ENCODE measurements around the gene VKORC1.
A peak's percentile ranks its signal among the peaks of the same experiment; 100 is the strongest.
"Not testable (repeated sequence)": the region's sequence is repeated elsewhere in the genome, so short reads cannot be mapped to it uniquely, and the experiment has no call there.

VKORC1 gene

DNA sequence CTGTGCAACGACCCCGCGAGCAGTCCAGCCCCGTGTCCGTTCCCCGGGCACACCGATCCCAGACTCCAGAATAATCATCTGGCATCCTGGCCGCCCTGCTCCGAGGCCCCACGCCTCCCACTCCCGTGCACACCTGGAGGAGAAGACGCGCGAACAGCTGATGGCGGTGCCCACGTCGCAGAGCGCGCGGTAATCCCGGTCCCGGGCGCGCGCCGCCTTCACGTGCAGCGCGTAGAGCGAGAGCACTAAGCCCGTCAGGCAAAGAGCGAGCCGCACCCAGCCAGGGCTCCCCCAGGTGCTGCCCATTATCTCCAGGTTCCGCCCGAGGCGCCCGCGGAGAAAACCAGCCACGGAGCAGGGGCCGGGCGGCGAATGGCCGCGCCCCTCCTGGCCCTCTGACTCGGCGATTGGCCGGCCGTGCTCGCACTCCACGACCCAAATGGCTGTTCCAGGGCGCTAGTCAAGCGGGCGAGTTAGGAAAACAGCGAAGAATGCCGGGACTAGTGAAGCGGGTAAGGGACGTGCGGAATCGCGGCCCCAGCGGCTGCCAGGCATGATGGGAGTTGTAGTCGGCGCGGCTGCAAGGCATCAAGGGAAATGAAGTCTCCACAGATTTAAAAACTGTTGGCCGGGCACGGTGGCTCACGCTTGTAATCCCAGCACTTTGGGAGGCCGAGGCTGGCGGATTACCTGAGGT, at the start of gene VKORC1:
Gene VKORC1 (minus strand): TSS at position 374 of the 697 bp plus-strand sequence. CDS start 68 bp downstream, at position 306.
- TF ChIP-seq GATA1 (IDR thresholded peaks at IDR 0.05; ENCODE audit: low read depth, low read length) (no peak), POLR2A (IDR thresholded peaks at IDR 0.05; ENCODE audit: low read length) (peak; percentile 65)
- peak; percentile 94 for DNase-seq

DNA sequence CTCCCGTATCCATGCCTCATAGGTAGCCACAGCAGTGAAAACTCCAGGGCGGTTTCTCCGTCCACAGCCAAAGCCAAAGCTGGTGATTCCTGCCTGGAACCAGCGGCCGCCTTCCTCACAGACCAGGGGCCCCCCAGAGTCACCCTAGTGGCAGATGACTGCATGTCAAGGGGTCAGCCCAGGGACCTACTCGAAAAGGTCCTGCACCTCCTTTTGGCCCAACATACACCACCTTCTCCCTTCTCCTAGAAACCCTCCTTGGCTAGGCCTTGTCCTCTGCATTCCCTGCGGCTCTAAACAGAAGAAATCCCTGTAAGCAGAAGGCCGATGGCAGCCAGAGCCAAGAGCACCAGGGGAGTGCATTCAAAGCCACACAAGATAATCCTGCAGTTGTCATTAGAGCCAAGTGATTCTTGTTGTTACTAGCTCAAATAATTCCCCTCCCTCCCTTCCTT, 49.1 kb upstream of the VKORC1 start:
- DNase-seq, result no peak
- TF ChIP-seq GATA1 (IDR thresholded peaks at IDR 0.05; ENCODE audit: low read depth, low read length) (no peak), POLR2A (IDR thresholded peaks at IDR 0.05; ENCODE audit: low read length) (no peak)

DNA sequence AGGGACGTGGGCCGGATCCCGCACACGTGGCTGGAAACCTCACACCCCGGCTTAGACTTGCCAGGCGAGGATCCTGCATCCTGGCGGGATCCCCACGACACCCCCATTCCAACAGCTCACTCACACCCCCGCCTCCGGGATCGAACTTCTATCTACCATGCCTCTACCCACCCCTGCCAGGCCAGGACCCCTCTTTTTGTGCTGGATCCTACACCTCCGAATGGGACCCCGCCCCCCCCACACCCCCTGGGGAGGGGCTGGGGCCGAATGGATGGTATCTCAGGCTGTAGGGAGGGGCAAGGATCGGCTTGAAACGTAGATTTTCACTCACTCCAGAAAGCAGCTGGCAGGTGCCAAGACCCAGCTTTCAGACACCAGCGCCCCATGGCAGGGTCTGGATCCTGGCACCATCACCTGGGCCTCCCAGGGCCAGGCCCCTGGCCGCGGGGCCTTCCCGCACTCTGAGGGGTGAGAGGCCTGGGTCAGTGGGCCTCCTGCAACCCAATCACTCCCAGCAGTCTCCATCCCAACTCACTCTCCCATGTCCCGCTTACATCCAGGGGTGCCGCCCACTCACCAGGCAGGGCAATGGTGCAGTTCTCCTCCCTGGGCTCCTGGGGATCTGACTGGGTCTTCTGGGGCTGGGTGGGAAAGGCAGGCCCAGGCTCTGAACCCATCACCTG, 48.6 kb upstream of the VKORC1 start:
- TF ChIP-seq POLR2A (IDR thresholded peaks at IDR 0.05; ENCODE audit: low read length) (no peak), GATA1 (IDR thresholded peaks at IDR 0.05; ENCODE audit: low read depth, low read length) (no peak)
- DNase-seq, result no peak

DNA sequence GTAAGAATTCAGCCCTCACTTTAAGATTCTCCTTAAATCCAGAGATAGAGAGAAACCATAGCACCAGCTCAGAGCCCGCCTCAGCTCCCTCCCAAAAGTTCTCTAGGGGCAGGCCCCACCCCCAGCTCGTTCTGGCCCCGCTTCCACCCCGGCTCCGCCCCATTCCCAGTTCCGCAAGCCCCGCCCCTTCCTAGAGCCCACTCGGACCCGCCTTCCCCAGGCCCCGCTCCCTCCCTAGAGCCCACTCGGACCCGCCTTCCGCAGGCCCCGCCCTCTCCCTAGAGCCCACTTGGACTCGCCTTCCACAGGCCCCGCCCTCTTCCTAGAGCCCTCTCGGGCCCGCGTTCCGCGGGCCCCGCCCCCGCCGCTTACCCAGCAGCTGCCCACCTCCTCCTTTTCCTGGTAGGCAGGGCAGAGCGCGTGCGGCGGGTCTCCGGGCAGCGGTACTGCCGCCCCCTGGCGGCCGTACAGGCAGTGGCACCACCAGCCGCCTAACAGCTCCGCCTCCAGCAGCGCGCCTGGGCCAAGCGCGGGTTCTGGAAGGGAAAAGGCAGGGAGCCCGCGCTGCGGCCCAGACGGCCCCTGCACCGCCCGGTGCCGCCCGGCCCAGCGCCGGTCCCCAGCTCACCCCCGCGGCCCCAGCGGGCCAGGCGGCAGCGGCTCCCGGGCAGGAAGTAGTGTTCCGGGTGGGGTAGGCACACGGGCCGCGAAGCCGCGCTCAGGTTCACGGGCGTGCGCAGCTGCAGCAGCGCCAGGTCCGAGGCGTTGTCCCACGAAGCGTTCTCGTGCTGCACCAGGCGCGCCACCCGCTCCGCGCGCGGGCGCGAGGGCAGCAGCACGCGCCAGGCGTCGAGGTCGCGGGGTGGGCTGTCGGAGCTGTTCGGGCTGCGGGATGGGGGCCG, 47.8 kb upstream of the VKORC1 start:
- no peak for TF ChIP-seq GATA1 (IDR thresholded peaks at IDR 0.05; ENCODE audit: low read depth, low read length)
- TF ChIP-seq POLR2A (IDR thresholded peaks at IDR 0.05; ENCODE audit: low read length), result no peak
- DNase-seq, result peak; percentile 100

DNA sequence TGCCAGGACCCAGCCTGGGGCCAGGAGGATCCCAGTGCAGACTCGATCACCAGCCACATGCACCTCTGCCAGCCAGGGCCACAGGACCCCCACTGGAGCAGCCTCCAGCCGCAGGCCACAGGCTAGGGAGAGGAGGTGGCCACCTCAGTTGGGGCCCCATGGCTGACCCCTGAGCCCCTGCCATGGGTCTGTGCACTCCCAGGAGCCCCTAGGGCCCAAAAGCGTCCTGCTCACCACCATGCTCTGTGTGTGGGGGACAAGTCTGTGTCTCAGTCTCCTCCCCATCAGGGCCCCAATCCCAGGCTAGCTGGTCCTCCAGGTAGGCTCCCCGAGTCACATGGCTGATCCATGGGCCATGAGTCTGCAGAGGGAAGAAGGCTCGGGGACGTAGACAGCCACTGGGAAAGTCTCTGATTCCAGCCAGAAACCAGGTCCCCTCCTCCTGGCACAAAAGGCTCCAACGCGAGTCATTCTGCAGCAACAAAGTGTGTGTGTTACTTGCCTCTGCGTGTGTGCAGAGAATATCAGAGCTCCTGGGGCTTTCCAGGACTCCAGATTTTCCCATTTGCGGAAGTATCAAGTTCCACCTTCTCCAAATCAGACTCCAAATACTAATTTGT, 47.0 kb upstream of the VKORC1 start:
- DNase-seq, result no peak
- no peak for TF ChIP-seq GATA1 (IDR thresholded peaks at IDR 0.05; ENCODE audit: low read depth, low read length)
- TF ChIP-seq POLR2A (IDR thresholded peaks at IDR 0.05; ENCODE audit: low read length), result no peak

DNA sequence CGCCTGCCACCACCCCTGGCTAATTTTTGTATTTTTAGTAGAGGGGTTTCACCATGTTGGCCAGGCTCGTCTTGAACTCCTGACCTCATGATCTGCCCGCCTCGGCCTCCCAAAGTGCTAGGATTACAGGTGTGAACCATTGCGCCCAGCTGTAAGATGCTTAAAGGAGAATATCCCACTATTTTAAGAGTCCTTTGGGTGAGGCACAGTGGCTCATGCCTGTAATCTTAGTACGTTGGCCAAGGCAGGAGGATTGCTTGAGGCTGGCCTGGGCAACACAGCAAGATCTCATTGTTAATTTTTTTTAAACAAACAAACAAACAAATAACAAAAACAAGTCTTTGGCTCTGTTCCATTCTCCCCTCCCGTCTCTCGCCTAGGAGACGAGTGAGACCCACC, 46.5 kb upstream of the VKORC1 start:
- DNase-seq, result not testable (repeated sequence)

DNA sequence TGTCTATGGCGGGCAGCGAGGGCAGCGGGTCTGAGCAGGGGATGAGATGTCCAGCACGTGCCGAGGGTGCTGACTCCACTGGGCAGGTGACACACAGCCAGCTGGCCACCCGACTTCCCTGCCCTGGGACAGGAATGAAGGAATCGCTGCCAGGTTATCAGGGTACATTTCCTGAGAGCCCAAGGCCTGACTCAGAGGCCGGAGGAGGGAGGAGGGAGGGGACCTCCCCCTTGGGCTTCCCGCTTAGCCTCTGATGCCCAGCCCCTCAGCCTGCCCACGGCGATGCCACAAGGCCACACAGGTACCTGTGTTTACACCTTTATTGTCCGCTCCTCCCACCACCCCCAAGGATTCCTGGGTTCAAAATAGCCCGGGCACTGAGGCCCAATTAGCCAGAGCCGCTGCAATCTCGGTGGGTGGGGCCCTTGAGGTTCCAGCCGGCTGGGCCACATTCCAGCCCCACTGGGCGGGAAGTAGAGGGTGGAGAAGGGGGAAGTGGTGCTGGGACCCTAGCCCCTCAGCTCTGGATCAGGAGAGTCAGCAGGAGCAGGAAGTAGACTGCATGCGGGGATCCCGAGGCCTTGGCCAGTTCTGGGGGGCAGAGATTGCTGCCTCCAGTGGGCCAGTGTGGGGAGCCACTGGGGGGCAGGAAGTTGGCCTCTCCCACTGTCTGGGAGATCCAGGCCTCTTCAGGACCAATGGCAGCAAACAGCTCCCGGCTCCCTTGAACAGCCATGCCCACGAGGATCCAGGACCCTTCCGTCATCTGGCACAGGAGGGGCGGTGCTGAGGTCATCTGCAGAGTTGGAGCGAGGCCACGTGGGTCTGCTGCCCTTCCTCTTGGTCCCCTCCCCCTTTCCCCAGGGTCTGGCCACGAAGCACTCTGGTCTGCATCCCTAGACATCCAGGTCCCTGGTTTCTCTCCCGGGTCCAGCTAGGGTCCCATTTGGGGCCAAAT, 44.3 kb upstream of the VKORC1 start:
- TF ChIP-seq GATA1 (IDR thresholded peaks at IDR 0.05; ENCODE audit: low read depth, low read length) (no peak), POLR2A (IDR thresholded peaks at IDR 0.05; ENCODE audit: low read length) (no peak)
- DNase-seq, result no peak

DNA sequence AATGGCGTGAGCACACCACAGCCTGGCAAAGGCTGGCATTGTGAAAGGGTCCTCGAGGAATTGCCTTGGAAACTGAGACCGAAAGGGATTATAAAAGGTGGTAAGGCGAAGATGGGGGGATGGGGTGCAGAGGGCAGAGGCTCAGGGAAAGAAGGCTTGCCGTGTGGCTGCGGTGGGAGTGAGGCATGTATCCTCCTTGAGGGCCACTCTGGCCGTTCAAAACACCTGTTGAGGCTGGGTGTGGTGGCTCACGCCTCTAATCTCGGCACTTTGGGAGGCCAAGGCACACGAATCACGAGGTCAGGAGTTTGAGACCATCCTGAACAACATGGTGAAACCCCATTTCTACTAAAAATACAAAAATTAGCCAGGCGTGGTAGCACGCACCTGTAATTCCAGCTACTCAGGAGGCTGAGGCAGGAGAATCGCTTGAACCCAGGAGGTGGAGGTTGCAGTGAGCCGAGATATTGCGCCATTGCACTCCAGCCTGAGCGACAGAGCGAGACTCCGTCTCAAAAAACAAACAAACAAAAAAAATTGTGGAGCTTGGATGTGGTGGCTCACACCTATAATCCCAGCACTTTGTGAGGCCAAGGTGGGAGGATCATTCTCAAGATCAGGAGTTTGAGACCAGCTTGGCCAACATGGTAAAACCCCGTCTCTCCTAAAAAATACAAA, 42.4 kb upstream of the VKORC1 start:
- not testable (repeated sequence) for DNase-seq

DNA sequence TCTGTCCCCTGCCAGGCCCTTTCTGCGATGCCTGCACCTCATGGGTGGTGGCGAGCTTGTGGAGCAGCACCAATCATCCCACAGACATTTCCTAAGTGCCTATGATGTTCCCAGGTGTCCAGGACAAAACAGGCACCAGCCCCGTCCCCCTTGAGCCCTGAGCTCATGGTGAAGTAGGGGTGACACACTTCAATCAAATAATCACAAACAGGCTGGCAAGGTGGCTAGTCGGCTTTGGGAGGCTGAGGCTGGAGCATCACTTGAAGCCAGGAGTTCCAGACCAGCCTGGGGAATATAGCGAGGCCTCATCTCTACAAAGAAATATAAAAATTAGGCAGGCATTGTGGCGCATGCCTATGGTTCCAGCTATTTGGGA, 41.7 kb upstream of the VKORC1 start:
- no peak for DNase-seq
- no peak for TF ChIP-seq POLR2A (IDR thresholded peaks at IDR 0.05; ENCODE audit: low read length)
- no peak for TF ChIP-seq GATA1 (IDR thresholded peaks at IDR 0.05; ENCODE audit: low read depth, low read length)

DNA sequence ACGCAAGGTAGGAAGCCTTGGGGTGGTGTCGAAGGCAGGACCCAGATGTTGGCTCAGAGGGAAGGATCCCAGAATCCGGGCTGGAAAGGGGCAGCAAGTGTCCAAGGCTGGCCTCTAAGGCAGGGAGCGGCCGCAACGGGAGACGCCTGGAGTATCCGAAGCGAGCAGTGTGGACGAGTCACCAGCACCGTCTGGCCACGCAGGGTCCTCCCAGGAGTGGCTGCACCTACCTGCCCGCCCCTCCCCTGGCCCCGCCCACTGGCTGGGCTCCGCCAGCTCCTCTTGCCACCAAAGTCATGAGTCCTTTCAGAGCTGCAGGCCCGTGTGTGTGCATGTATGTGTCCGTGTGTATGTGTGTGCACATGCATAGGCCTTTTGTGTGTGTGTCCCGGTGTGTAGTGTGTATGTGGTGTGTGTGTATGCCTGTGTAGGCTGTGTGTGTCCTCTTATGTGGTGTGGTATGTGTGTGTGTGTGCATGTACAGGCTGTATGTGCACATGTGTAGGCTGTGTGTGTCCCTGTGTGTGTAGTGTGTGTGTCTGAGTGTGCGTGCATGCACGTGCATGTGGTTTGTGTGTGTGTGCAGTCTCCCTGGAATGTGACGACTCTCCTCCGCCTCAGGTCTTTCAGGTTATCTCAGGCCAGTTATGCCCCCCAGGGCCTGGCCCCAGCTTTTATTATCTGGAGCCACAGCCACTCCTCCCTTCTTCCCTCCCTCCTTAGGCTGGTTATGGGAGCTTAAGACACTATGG, 41.1 kb upstream of the VKORC1 start, which contains the start of gene PRSS8:
Gene PRSS8 (minus strand): TSS at position 193 of the 752 bp plus-strand sequence. CDS start 229 bp downstream, outside the sequence.
- TF ChIP-seq GATA1 (IDR thresholded peaks at IDR 0.05; ENCODE audit: low read depth, low read length), result no peak
- no peak for TF ChIP-seq POLR2A (IDR thresholded peaks at IDR 0.05; ENCODE audit: low read length)
- DNase-seq, result no peak

DNA sequence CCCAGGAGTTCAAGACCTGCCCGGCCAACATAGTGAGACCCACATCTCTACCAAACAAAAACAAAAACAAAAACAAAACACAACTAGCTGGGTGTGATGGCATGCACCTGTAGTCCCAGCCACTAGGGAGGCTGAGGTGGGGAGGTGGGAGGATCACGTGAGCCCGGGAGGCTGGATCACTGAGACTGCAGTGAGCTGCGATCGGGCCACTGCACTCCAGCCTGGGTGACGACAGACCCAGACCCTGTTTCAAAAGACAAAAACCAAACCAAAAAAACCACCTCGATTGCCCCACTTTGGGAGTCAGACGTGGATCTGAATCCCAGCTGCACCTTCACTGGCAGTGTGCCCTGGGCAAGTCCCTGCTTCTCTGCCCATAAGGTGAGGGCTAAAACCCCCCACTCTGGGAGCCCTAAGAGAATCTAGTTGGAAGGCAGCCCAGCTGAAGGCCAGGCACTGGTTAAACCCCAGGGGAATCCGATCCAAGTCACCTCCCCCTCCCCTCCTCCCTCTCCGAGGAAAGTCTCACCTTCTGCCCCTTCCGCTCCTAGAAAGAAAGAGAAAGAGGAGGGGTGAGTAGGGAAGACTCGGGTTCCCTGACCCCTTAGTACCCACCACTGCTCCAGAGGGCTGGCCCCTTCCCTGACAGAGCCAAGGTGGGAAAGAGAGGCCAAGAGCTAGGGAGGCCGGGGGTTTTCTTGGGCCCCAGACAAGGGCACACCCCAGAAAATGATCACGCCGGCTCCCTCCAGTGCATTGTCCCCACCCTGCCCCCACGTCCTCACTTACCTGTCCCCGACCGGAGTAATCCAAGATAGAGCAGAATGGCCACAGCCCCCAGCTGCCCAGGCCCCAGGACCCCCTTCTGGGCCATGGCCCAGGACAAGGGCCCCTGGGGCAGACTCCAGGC, 40.3 kb upstream of the VKORC1 start:
- DNase-seq, result no peak
- TF ChIP-seq POLR2A (IDR thresholded peaks at IDR 0.05; ENCODE audit: low read length), result no peak
- TF ChIP-seq GATA1 (IDR thresholded peaks at IDR 0.05; ENCODE audit: low read depth, low read length), result no peak

Data from erythroblast (primary cell).